Activated CD4-positive, alpha-beta memory T cell treated with anti-CD3 and anti-CD28 coated beads, Interleukin-2, amount 10 ng/mL, durations not matched to agents 7 days and 5 days (primary cell): ENCODE data around the gene RGS3. TPM values are rescaled to one million over a fixed set of nuclear protein-coding genes. Genes with fewer than 3 reads are reported as not detected.

Source experiments
- CTCF ChIA-PET: fragments of 350-600 bp; sonication (Branson Sonifier 250); formaldehyde crosslinking; loops from one replicate; lab custom pipeline; 2021; ENCODE audit warnings: antibody characterized with exemption, inconsistent platforms; lab: Charles Lee
- POLR2A ChIA-PET: fragments of 350-600 bp; sonication (Branson Sonifier 250); formaldehyde crosslinking; loops from one replicate; lab custom pipeline; 2021; ENCODE audit warnings: antibody characterized with exemption; lab: Charles Lee
- DNase-seq: peaks from one replicate; pipeline ENCODE4 v3.0.0-alpha.2; 2020
- H3K27ac Mint-ChIP-seq: one replicate; pipeline ENCODE4 v1.8.0; 2021; ENCODE audit warnings: mild to moderate bottlenecking, mixed read lengths
- H3K27me3 Mint-ChIP-seq: one replicate; pipeline ENCODE4 v1.8.0; 2021; ENCODE audit warnings: mixed read lengths
- H3K36me3 Mint-ChIP-seq: one replicate; pipeline ENCODE4 v1.8.0; 2021; ENCODE audit warnings: low read depth, mixed read lengths
- H3K4me1 Mint-ChIP-seq: one replicate; pipeline ENCODE4 v1.8.0; 2021; ENCODE audit warnings: mixed read lengths
- H3K4me3 Mint-ChIP-seq: one replicate; pipeline ENCODE4 v1.8.0; 2021; ENCODE audit warnings: mild to moderate bottlenecking, mixed read lengths
- H3K9me3 Mint-ChIP-seq: one replicate; pipeline ENCODE4 v1.8.0; 2021; ENCODE audit warnings: mixed read lengths
- total RNA-seq, 2 experiments: library from RNA; stranded (reverse); gene quantifications; one replicate each; pipeline ENCODE4 v1.2.3, GENCODE V29; 2021

RGS3 gene
- total RNA-seq, 2 experiments from 2014 or later, result 22.7 to 24.0 TPM

GRCh38 chr9:113592876-113593575, 129.5 kb downstream of the RGS3 start:
- peaks cover 4% of the 10 kb centered on the region for H3K36me3 Mint-ChIP-seq
- CTCF ChIA-PET, result interaction anchor here (0.5 to 8.0 kb wide), 14 partner anchors 10 to 283 kb away, joined by 3 to 186 read pairs (median 7); partner anchors contain the start of gene ALAD

GRCh38 chr9:113593682-113594281, 130.3 kb downstream of the RGS3 start:
- DNase-seq, result no peak
- no peaks in the 10 kb centered on the region for H3K9me3 Mint-ChIP-seq
- CTCF ChIA-PET, result interaction anchor here (0.7 to 8.0 kb wide), 10 partner anchors 9 to 192 kb away, joined by 3 to 186 read pairs (median 6); partner anchors contain the start of gene ALAD
- H3K27me3 Mint-ChIP-seq, result no peaks in the 10 kb centered on the region
- H3K36me3 Mint-ChIP-seq, result peaks cover 4% of the 10 kb centered on the region
- no peak overlapping the region for H3K4me3 Mint-ChIP-seq
- no peak overlapping the region for H3K27ac Mint-ChIP-seq
- POLR2A ChIA-PET, result no interaction called here
- peaks cover 37% of the 10 kb centered on the region for H3K4me1 Mint-ChIP-seq

More at GRCh38 chr9:113592876-113593575, 129.5 kb downstream of the RGS3 start:
- no peak for DNase-seq
- POLR2A ChIA-PET, result interaction anchor here (2.3 kb wide), 1 partner anchor 14 kb away, joined by 8 read pairs; no protein-coding TSS in a partner anchor
- H3K4me1 Mint-ChIP-seq, result peaks cover 41% of the 10 kb centered on the region
- no peaks in the 10 kb centered on the region for H3K27me3 Mint-ChIP-seq
- H3K4me3 Mint-ChIP-seq, result no peak overlapping the region
- H3K9me3 Mint-ChIP-seq, result no peaks in the 10 kb centered on the region
- H3K27ac Mint-ChIP-seq, result peak overlapping the region; percentile 67

- no peak for DNase-seq
- POLR2A ChIA-PET, result no interaction called here
- CTCF ChIA-PET, result interaction anchor here (1.3 to 8.0 kb wide), 3 partner anchors 27 to 183 kb away, joined by 3 to 186 read pairs (median 4); no protein-coding TSS in a partner anchor
- H3K9me3 Mint-ChIP-seq, result no peaks in the 10 kb centered on the region
- no peak overlapping the region for H3K4me3 Mint-ChIP-seq
- no peaks in the 10 kb centered on the region for H3K27me3 Mint-ChIP-seq
- no peak overlapping the region for H3K27ac Mint-ChIP-seq
- peaks cover 30% of the 10 kb centered on the region for H3K4me1 Mint-ChIP-seq
- H3K36me3 Mint-ChIP-seq, result peaks cover 4% of the 10 kb centered on the region
Measured at GRCh38 chr9:113594484-113595299, 131.2 kb downstream of the RGS3 start.

GRCh38 chr9:113596616-113597320, 133.2 kb downstream of the RGS3 start:
- CTCF ChIA-PET, result no interaction called here
- Mint-ChIP-seq H3K27ac (no peak overlapping the region), H3K27me3 (no peaks in the 10 kb centered on the region), H3K36me3 (peaks cover 4% of the 10 kb centered on the region), H3K9me3 (no peaks in the 10 kb centered on the region), H3K4me1 (peaks cover 19% of the 10 kb centered on the region), H3K4me3 (no peak overlapping the region)
- no peak for DNase-seq
- POLR2A ChIA-PET, result interaction anchor here (1.0 kb wide), 1 partner anchor 11 kb away, joined by 3 read pairs; no protein-coding TSS in a partner anchor

GRCh38 chr9:113597390-113598241, 134.1 kb downstream of the RGS3 start:
- H3K27ac Mint-ChIP-seq, result no peak overlapping the region
- peaks cover 14% of the 10 kb centered on the region for H3K4me1 Mint-ChIP-seq
- POLR2A ChIA-PET, result no interaction called here
- H3K9me3 Mint-ChIP-seq, result no peaks in the 10 kb centered on the region
- H3K4me3 Mint-ChIP-seq, result no peak overlapping the region
- no peaks in the 10 kb centered on the region for H3K27me3 Mint-ChIP-seq
- CTCF ChIA-PET, result no interaction called here
- DNase-seq, result no peak
- peaks cover 4% of the 10 kb centered on the region for H3K36me3 Mint-ChIP-seq

GRCh38 chr9:113598451-113598850, 134.9 kb downstream of the RGS3 start:
- H3K27ac Mint-ChIP-seq, result no peak overlapping the region
- H3K9me3 Mint-ChIP-seq, result no peaks in the 10 kb centered on the region
- no peak for DNase-seq
- CTCF ChIA-PET, result no interaction called here
- H3K36me3 Mint-ChIP-seq, result peaks cover 4% of the 10 kb centered on the region
- H3K4me1 Mint-ChIP-seq, result peaks cover 8% of the 10 kb centered on the region
- no peaks in the 10 kb centered on the region for H3K27me3 Mint-ChIP-seq
- H3K4me3 Mint-ChIP-seq, result no peak overlapping the region
- POLR2A ChIA-PET, result interaction anchor here (1.0 kb wide), 1 partner anchor 24 kb away, joined by 4 read pairs; no protein-coding TSS in a partner anchor

GRCh38 chr9:113598883-113599282, 135.4 kb downstream of the RGS3 start:
- Mint-ChIP-seq H3K4me3 (no peak overlapping the region), H3K36me3 (peaks cover 4% of the 10 kb centered on the region), H3K27me3 (no peaks in the 10 kb centered on the region), H3K27ac (no peak overlapping the region), H3K4me1 (peaks cover 5% of the 10 kb centered on the region), H3K9me3 (no peaks in the 10 kb centered on the region)
- DNase-seq, result no peak
- ChIA-PET POLR2A (interaction anchor here (1.0 kb wide), 1 partner anchor 24 kb away, joined by 4 read pairs; no protein-coding TSS in a partner anchor), CTCF (no interaction called here)

GRCh38 chr9:113599646-113600022, 136.1 kb downstream of the RGS3 start:
- Mint-ChIP-seq H3K27ac (no peak overlapping the region), H3K9me3 (no peaks in the 10 kb centered on the region), H3K4me3 (no peak overlapping the region), H3K4me1 (peaks cover 4% of the 10 kb centered on the region), H3K36me3 (peaks cover 4% of the 10 kb centered on the region), H3K27me3 (no peaks in the 10 kb centered on the region)
- DNase-seq, result no peak
- ChIA-PET POLR2A (no interaction called here), CTCF (interaction anchor here (0.5 to 2.0 kb wide), 3 partner anchors 56 to 76 kb away, joined by 3 to 9 read pairs (median 6); no protein-coding TSS in a partner anchor)

- CTCF ChIA-PET, result interaction anchor here (1.8 to 5.1 kb wide), 3 partner anchors 8 to 58 kb away, joined by 6 to 29 read pairs (median 9); no protein-coding TSS in a partner anchor
Measured at GRCh38 chr9:113600023-113600823, 136.7 kb downstream of the RGS3 start.

GRCh38 chr9:113600871-113601614, 137.5 kb downstream of the RGS3 start:
- H3K4me3 Mint-ChIP-seq, result no peak overlapping the region
- H3K36me3 Mint-ChIP-seq, result no peaks in the 10 kb centered on the region
- CTCF ChIA-PET, result interaction anchor here (1.8 to 5.1 kb wide), 3 partner anchors 9 to 57 kb away, joined by 6 to 29 read pairs (median 9); no protein-coding TSS in a partner anchor
- POLR2A ChIA-PET, result no interaction called here
- H3K4me1 Mint-ChIP-seq, result peaks cover 4% of the 10 kb centered on the region
- H3K27ac Mint-ChIP-seq, result no peak overlapping the region
- H3K27me3 Mint-ChIP-seq, result no peaks in the 10 kb centered on the region
- DNase-seq, result no peak
- H3K9me3 Mint-ChIP-seq, result no peaks in the 10 kb centered on the region

More at GRCh38 chr9:113600023-113600823, 136.7 kb downstream of the RGS3 start:
- H3K36me3 Mint-ChIP-seq, result peaks cover 4% of the 10 kb centered on the region
- no peak for DNase-seq
- H3K4me1 Mint-ChIP-seq, result peaks cover 4% of the 10 kb centered on the region
- no peaks in the 10 kb centered on the region for H3K9me3 Mint-ChIP-seq
- H3K27ac Mint-ChIP-seq, result no peak overlapping the region
- H3K4me3 Mint-ChIP-seq, result no peak overlapping the region
- H3K27me3 Mint-ChIP-seq, result no peaks in the 10 kb centered on the region
- POLR2A ChIA-PET, result no interaction called here
